ENCODE measurements around the gene CACNA1C.
"Not testable (repeated sequence)": the region's sequence is repeated elsewhere in the genome, so short reads cannot be mapped to it uniquely, and the experiment has no call there.

The CACNA1C gene

GRCh38 chr12:2733493-2734355 is 680.9 kb downstream of the CACNA1C start:
- peak; percentile 82 to 94 for DNase-seq

GRCh38 chr12:2735432-2735831 is 682.6 kb downstream of the CACNA1C start:
- no peak for DNase-seq

GRCh38 chr12:2737656-2738241 is 685.0 kb downstream of the CACNA1C start:
- no peak for DNase-seq

- DNase-seq, result no peak
These were observed 686.3 kb downstream of the CACNA1C start for GRCh38 chr12:2739069-2739468.

GRCh38 chr12:2739832-2740641 is 687.2 kb downstream of the CACNA1C start:
- peak in 1 of 2 experiments; percentile 43 for DNase-seq

GRCh38 chr12:2742037-2742436 is 689.2 kb downstream of the CACNA1C start:
- not testable (repeated sequence) for DNase-seq

- no peak for DNase-seq
These were observed 690.7 kb downstream of the CACNA1C start for GRCh38 chr12:2743478-2743877.

- no peak for DNase-seq
These were observed 692.9 kb downstream of the CACNA1C start for GRCh38 chr12:2745655-2746054.

Measured in NCI-H524 (cell line).